CD14-positive monocyte (primary cell): ENCODE measurements around the gene SH3PXD2A. TPM values are rescaled to one million over a fixed set of nuclear protein-coding genes. Genes with fewer than 3 reads are reported as not detected.

Source experiments
- DNase-seq, 3 donors: peaks; one replicate each; pipeline ENCODE4 v3.0.0-alpha.2; 2011 to 2022
- H2AFZ ChIP-seq: 2 replicates; pipeline ENCODE4 v1.6.0; 2012; ENCODE audit warnings: mild to moderate bottlenecking, low read depth, low read length, inconsistent platforms; ENCODE audit not compliant: insufficient read depth, poor library complexity, severe bottlenecking
- H3K27ac ChIP-seq, 2 donors: 1 replicate in 1 of 2; 2 replicates in 1 of 2; pipeline ENCODE4 v1.5.1; 2012 to 2013; ENCODE audit warnings: low read length in 2 of 2, control low read depth in 1 of 2, inconsistent platforms in 1 of 2, low read depth in 1 of 2, mild to moderate bottlenecking in 1 of 2
- H3K27me3 ChIP-seq, 2 donors: one replicate each; pipeline versions ENCODE4 v1.6.0 to v1.6.1; 2011 to 2013; ENCODE audit warnings: low read length in 2 of 2; ENCODE audit not compliant: control insufficient read depth in 2 of 2, insufficient read depth in 2 of 2
- H3K36me3 ChIP-seq, 2 donors: replicated peaks in 1 of 2; 1 replicate in 1 of 2; 2 replicates in 1 of 2; pipeline versions ENCODE4 v1.5.1 to v1.6.1; 2012 to 2013; ENCODE audit warnings: low read length in 2 of 2, control low read depth in 1 of 2, inconsistent platforms in 1 of 2, mild to moderate bottlenecking in 1 of 2; ENCODE audit not compliant: insufficient read depth in 2 of 2, control insufficient read depth in 1 of 2
- H3K4me1 ChIP-seq, 2 donors: 1 replicate in 1 of 2; 2 replicates in 1 of 2; pipeline versions ENCODE4 v1.5.1 to v1.6.1; 2012 to 2013; ENCODE audit warnings: low read length in 2 of 2, control low read depth in 1 of 2, inconsistent platforms in 1 of 2, mild to moderate bottlenecking in 1 of 2, moderate library complexity in 1 of 2; ENCODE audit not compliant: insufficient read depth in 2 of 2, control insufficient read depth in 1 of 2
- H3K4me2 ChIP-seq: replicated peaks from 2 replicates; pipeline ENCODE3; 2012; ENCODE audit warnings: low read length, moderate library complexity, mild to moderate bottlenecking; ENCODE audit not compliant: poor library complexity, severe bottlenecking; ENCODE audit errors: extremely low read depth
- H3K4me3 ChIP-seq, 3 experiments: fragments of 200-600 bp in 1 of 3; sonication (generic) in 1 of 3; replicated peaks in 1 of 3; 1 replicate in 2 of 3; 2 replicates in 1 of 3; pipeline ENCODE4 v1.5.1; 2011 to 2013; ENCODE audit warnings: low read length in 3 of 3, mild to moderate bottlenecking in 3 of 3, control low read depth in 2 of 3, low read depth in 2 of 3, inconsistent platforms in 1 of 3, moderate library complexity in 1 of 3
- H3K79me2 ChIP-seq: 2 replicates; pipeline ENCODE4 v1.6.0; 2012; ENCODE audit warnings: mild to moderate bottlenecking, control low read depth, inconsistent platforms, low read length, moderate library complexity; ENCODE audit not compliant: insufficient read depth
- H3K9ac ChIP-seq: 2 replicates; pipeline ENCODE4 v1.6.0; 2017; ENCODE audit warnings: low read length, mild to moderate bottlenecking; ENCODE audit not compliant: insufficient read depth, poor library complexity, severe bottlenecking
- H3K9me3 ChIP-seq, 2 donors: replicated peaks in 1 of 2; 1 replicate in 1 of 2; 2 replicates in 1 of 2; pipeline versions ENCODE4 v1.5.1 to v1.6.1; 2012 to 2013; ENCODE audit warnings: low read length in 2 of 2, control low read depth in 1 of 2; ENCODE audit not compliant: control insufficient read depth in 1 of 2, insufficient read depth in 1 of 2
- H4K20me1 ChIP-seq: 2 replicates; pipeline ENCODE4 v1.6.0; 2012; ENCODE audit warnings: mild to moderate bottlenecking, low read length, control low read depth, moderate library complexity; ENCODE audit not compliant: insufficient read depth
- H3K27ac Mint-ChIP-seq, 7 donors: one replicate each; pipeline ENCODE4 v1.8.0; 2020; ENCODE audit warnings: mild to moderate bottlenecking in 7 of 7, mixed read lengths in 7 of 7, moderate library complexity in 6 of 7, inconsistent platforms in 2 of 7
- H3K27me3 Mint-ChIP-seq, 3 donors: one replicate each; pipeline ENCODE4 v1.8.0; 2021 to 2022; ENCODE audit warnings: low read depth in 3 of 3, mild to moderate bottlenecking in 3 of 3, mixed read lengths in 3 of 3, moderate library complexity in 3 of 3, inconsistent platforms in 1 of 3
- H3K36me3 Mint-ChIP-seq, 2 donors: one replicate each; pipeline ENCODE4 v1.8.0; 2020; ENCODE audit warnings: mixed read lengths in 2 of 2, inconsistent platforms in 1 of 2, mild to moderate bottlenecking in 1 of 2
- H3K4me1 Mint-ChIP-seq: one replicate; pipeline ENCODE4 v1.8.0; 2020; ENCODE audit warnings: mild to moderate bottlenecking, mixed read lengths
- H3K4me3 Mint-ChIP-seq, 2 donors: one replicate each; pipeline ENCODE4 v1.8.0; 2020; ENCODE audit warnings: mild to moderate bottlenecking in 2 of 2, mixed read lengths in 2 of 2, moderate library complexity in 1 of 2
- H3K9me3 Mint-ChIP-seq, 7 donors: one replicate each; pipeline ENCODE4 v1.8.0; 2020 to 2022; ENCODE audit warnings: mixed read lengths in 7 of 7, mild to moderate bottlenecking in 6 of 7, moderate library complexity in 6 of 7, inconsistent platforms in 2 of 7
- CTCF ChIP-seq: fragments of 200-600 bp; IDR thresholded peaks from one replicate; pipeline ENCODE4 v1.8.0; 2022; ENCODE audit warnings: antibody characterized with exemption, mild to moderate bottlenecking
- WGBS: methylation state at CpG from one replicate; pipeline ENCODE4 v1.1.5; 2013; ENCODE audit warnings: missing lambda C conversion rate; ENCODE audit not compliant: insufficient coverage; 5-methylcytosine and 5-hydroxymethylcytosine counted together
- intact Hi-C, 2 donors: fragments of 100-400 bp; cut with micrococcal nuclease; formaldehyde crosslinking; loops; one replicate each; pipeline versions ENCODE4 v1.15.0 to v1.15.1; 2023
- polyA plus RNA-seq, 3 donors: library from polyadenylated mRNA; depleted of rRNA in 1 of 3; unstranded in 2 of 3; stranded (reverse) in 1 of 3; fragments of 300-500 nt in 2 of 3; fragments of >200 nt in 1 of 3; fragmentation: Illumina TruSeq in 2 of 3; gene quantifications; 1 replicate in 2 of 3; 2 replicates in 1 of 3; pipeline ENCODE4 v1.2.3, GENCODE V29; 2012 to 2021

Gene SH3PXD2A
- polyA plus RNA-seq, 3 donors, result 0.01 to 0.76 (median 0.05) TPM

- Histone ChIP-seq H3K36me3 (no peaks in the 10 kb centered on the region), H4K20me1 (no peaks in the 10 kb centered on the region), H3K4me2 (no peak overlapping the region), H3K27me3 (no peaks in the 10 kb centered on the region), H2AFZ (no peak overlapping the region), H3K9ac (no peak overlapping the region), H3K4me1 (peaks cover 18 to 23% of the 10 kb centered on the region in 2 donors), H3K27ac (peak overlapping the region; percentile 23 to 63), H3K79me2 (no peaks in the 10 kb centered on the region), H3K4me3 (no peak overlapping the region), H3K9me3 (no peaks in the 10 kb centered on the region)
- WGBS, result 5% methylated on average over 8 of the region's 12 CpGs
- peak overlapping the region; percentile 37 to 83 (median 72) for H3K27ac Mint-ChIP-seq
- no peaks in the 10 kb centered on the region for H3K9me3 Mint-ChIP-seq
- no peak for TF ChIP-seq CTCF
- peaks cover 22% of the 10 kb centered on the region for H3K4me1 Mint-ChIP-seq
- intact Hi-C loops, result no loop called here
- peak overlapping the region in 1 of 2 donors; percentile 54 for H3K4me3 Mint-ChIP-seq
- peak; percentile 90 to 96 (median 92) for DNase-seq
- peaks cover 0 to 10% (median 0%) of the 10 kb centered on the region in 3 donors for H3K27me3 Mint-ChIP-seq
- no peaks in the 10 kb centered on the region for H3K36me3 Mint-ChIP-seq
Measured at GRCh38 chr10:103645141-103646054, 210.0 kb downstream of the SH3PXD2A start.

- TF ChIP-seq CTCF, result no peak
- no peaks in the 10 kb centered on the region for H3K27me3 ChIP-seq
- H3K27me3 Mint-ChIP-seq, result peaks cover 0 to 9% (median 2%) of the 10 kb centered on the region in 3 donors
- no peak overlapping the region for H2AFZ ChIP-seq
- H3K36me3 Mint-ChIP-seq, result no peaks in the 10 kb centered on the region
- H3K9me3 Mint-ChIP-seq, result no peaks in the 10 kb centered on the region
- H3K27ac Mint-ChIP-seq, result peak overlapping the region in 1 of 7 donors; percentile 0
- no peaks in the 10 kb centered on the region for H3K9me3 ChIP-seq
- no peak overlapping the region for H3K4me2 ChIP-seq
- peaks cover 19% of the 10 kb centered on the region for H3K4me1 Mint-ChIP-seq
- intact Hi-C loops, result no loop called here
- H3K4me3 Mint-ChIP-seq, result no peak overlapping the region
- no peak overlapping the region for H3K4me3 ChIP-seq
- no peaks in the 10 kb centered on the region for H4K20me1 ChIP-seq
- peaks cover 18 to 23% of the 10 kb centered on the region in 2 donors for H3K4me1 ChIP-seq
- 89% methylated on average over 2 of the region's 7 CpGs for WGBS
- H3K27ac ChIP-seq, result no peak overlapping the region
- DNase-seq, result no peak
- no peak overlapping the region for H3K9ac ChIP-seq
- H3K36me3 ChIP-seq, result no peaks in the 10 kb centered on the region
- no peaks in the 10 kb centered on the region for H3K79me2 ChIP-seq
Measured at GRCh38 chr10:103643381-103643780, 212.0 kb downstream of the SH3PXD2A start.
